OCI-M2 (cell line): Measurements from ENCODE around the gene TOMM22.
"Not testable (repeated sequence)": the region's sequence is repeated elsewhere in the genome, so short reads cannot be mapped to it uniquely, and the experiment has no call there.

ENCODE experiments used
- DNase-seq: peaks from one replicate; lab custom pipeline; 2025; ENCODE audit not compliant: unreplicated experiment; lab: John Stamatoyannopoulos, UW

Gene TOMM22

DNA sequence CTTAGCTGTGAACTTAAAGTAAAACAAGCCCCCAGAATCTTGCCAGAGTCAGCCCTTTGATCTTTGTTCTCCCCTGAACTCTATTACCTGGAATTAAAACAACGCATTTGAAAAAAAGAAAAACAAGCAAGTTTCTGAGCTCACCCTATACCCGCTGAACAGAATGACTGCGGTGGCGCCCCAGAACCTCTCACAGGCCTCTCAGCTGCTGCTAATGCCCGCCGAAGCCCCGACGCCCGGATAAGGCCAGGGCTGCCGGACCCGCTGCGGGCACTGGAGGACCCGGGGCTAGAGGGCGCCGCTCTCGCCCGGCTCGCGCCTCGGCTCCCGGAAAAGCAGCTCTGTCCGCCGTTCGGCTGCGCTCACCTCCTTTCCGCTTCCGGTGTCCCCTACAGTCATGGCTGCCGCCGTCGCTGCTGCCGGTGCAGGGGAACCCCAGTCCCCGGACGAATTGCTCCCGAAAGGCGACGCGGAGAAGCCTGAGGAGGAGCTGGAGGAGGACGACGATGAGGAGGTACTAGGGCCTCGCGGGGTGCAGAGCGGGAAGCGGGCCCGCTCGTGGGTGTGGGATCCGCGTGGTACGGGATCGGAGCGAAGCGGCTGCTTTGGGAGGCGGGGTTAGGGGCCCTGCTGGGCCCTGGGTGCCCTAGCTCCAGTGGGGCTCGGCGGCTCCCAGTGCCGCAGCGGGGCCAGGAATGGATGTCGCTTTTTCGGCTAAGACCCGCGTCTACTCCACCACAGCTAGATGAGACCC, at the start of gene TOMM22:
TSS of gene TOMM22 (plus strand) at position 376 of the 754 bp plus-strand sequence. CDS start at position 398, 22 bp downstream.
- peak; percentile 50 for DNase-seq

- DNase-seq, result no peak
These were observed 49.2 kb upstream of the TOMM22 start for GRCh38 chr22:38632528-38632927.

- DNase-seq, result no peak
These were observed 43.5 kb upstream of the TOMM22 start for GRCh38 chr22:38638216-38638615.

DNA sequence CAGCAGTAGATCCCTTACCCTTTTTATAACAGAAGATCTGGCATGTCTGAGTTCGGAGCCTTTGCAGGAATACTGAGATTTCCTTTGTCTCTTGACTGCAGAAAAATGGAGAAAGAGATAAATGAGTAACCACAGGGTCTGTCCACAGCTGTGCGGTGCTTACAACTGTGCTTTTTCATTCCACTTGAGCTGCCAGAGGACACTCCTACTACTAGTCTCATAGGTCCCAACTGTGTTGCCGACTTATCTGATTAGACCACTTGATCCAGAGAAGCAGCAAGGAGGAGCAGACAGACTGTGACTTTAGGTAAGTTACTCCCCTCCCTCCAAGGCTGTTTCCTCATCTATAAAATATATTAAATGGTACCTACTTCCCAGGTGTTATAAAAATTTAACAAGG, 43.0 kb upstream of the TOMM22 start:
- DNase-seq, result no peak

DNA sequence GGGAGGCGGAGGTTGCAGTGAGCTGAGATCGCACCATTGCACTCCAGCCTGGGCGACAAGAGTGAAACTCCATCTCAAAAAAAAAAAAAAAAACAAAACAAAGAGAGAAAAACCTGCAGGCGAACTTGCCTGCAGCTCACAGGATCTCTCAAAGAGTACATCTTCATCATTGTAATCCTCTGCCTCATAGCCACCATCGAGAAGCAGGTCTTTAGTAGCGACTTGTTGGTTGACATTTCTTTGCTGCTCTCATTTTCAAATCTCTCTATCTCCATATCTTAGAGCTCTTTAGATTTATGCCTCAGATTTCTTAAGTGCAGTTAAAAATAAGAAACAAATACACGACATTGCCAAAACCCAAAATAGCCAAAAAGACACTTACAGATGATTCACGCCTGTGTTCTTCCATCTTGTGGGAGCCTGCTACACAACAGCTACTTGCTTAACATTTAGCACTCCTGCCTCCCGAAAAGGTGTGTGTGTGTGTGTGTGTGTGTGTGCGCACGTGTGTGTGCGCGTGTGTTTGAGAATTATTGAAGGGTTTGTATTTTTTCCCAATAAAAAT, 40.2 kb upstream of the TOMM22 start:
- DNase-seq, result no peak

DNA sequence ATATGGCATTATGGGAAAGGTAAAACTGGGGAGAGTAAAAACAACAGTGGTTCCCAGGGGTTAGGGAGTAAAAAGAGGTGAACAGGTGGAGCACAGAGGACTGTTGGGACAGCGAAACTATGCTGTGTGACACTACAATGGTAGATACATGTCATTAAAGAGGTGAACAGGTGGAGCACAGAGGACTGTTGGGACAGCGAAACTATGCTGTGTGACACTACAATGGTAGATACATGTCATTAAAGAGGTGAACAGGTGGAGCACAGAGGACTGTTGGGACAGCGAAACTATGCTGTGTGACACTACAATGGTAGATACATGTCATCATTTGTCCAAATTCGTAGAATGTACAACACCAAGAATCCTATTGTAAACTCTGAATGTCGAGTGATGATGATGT, 37.5 kb upstream of the TOMM22 start:
- DNase-seq, result not testable (repeated sequence)

GRCh38 chr22:38645430-38645829, 36.3 kb upstream of the TOMM22 start:
- no peak for DNase-seq

DNA sequence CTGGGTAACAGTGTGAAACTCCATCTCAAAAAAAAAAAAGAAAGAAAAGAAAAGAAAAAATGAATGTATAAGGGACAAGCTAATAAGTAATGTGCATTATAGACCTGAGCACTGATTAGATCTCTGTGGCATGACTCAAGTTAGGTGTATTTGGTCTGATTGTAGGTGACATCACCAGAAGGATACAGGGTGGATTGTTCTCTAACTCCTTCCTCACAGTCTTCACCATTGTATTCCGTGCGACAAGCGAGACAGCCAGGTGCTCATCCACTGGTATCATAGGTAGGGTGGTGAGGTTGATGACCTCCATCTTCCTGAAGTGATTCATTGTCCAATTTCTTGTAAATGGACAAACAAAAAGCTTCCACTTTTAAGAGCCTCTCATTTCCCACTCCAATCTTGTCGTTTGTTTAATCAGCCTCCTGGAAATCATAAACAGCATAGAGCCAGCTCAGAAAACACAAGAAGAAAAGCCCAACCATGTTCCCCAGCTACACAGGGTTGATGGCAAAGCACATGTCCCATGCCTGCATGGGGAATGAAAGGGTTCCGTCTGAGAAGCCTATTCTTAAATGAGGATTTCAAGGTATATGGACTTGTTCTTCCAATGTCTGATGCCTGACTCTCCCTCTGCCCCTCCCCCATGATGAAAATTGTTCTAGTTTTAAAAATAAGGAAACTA, 31.8 kb upstream of the TOMM22 start:
- DNase-seq, result no peak

DNA sequence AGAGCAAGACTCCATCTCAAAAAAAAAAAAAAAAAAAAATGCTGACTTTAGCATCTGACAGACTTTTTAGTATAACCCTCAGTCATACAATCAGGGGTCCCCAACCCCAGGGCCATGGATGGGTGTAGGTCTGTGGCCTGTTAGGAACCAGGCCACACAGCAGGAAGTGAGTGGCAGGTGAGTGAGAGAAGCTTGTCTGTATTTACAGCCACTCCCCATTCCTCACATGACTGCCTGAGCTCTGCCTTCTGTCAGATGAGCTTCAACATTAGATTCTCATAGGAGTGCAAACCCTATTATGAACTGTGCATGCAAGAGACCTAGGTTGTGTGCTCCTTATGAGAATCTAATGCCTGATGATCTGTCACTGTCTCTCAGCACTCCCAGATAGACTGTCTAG, 28.9 kb upstream of the TOMM22 start:
- DNase-seq, result no peak

- DNase-seq, result no peak
These were observed 28.0 kb upstream of the TOMM22 start for GRCh38 chr22:38653741-38654140.

- no peak for DNase-seq
These were observed 26.1 kb upstream of the TOMM22 start for GRCh38 chr22:38655519-38656255.

- peak; percentile 61 for DNase-seq
These were observed 25.3 kb upstream of the TOMM22 start, which contains the start of the genes CBY1 and FAM227A for GRCh38 chr22:38656256-38657044. CBY1 (plus strand) TSS chr22:38656638; CDS start chr22:38668055, 11,417 bp downstream. FAM227A (minus strand) TSS chr22:38656392; CDS start chr22:38650168, 6,224 bp downstream.

GRCh38 chr22:38657045-38657909, 24.5 kb upstream of the TOMM22 start:
- DNase-seq, result no peak

- DNase-seq, result no peak
These were observed 6.9 kb upstream of the TOMM22 start for GRCh38 chr22:38674888-38675287.

DNA sequence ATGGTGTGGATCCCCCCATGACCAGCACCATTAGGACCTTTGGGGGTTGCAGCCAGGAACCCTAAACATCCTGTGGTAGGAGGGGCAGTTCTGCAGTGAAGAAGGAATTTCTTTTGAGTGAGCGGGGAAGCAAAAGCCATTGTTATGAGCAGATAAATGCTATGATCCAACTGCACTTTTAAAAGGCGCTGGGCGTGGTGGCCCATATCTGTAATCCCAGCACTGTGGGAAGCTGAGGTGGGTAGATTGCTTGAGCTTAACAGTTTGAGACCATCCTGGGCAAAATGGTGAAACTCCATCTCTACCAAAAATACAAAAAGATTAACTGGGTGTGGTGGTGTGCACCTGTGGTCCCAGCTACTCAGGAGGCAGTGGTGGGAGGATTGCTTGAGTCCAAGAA, 5.9 kb upstream of the TOMM22 start:
- no peak for DNase-seq

GRCh38 chr22:38684895-38685294, 3.1 kb downstream of the TOMM22 start:
- no peak for DNase-seq

DNA sequence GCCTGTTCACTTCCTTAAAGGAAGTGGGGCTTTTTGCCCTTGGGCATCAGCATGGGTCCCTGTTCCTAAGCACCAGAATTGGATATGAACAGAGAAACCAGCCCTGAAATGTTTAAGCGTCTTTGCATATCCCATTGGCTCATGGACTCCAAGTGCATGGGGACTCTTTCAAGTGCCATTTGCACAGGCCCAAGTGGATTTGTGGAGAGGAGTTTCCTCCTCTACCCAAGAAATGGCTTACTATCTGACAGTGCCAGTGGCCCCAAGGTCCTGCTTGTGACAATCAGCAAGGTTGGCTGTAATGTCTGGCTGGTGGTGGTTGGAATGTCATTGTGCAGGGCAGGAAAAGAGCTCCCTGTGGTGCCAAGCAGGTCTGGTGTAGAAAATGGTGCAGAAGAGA, 4.0 kb downstream of the TOMM22 start:
- DNase-seq, result no peak

GRCh38 chr22:38689651-38690050, 7.9 kb downstream of the TOMM22 start:
- DNase-seq, result no peak

GRCh38 chr22:38694049-38694448, 12.3 kb downstream of the TOMM22 start:
- no peak for DNase-seq

GRCh38 chr22:38694940-38695339, 13.2 kb downstream of the TOMM22 start:
- no peak for DNase-seq
